Epithelial cell of proximal tubule (primary cell): ENCODE results near the gene DAPK3. TPM values are rescaled to one million over a fixed set of nuclear protein-coding genes. Genes with fewer than 3 reads are reported as not detected.

Experiments
- DNase-seq: peaks from one replicate; pipeline ENCODE4 v3.0.0-alpha.2; 2011; ENCODE audit warnings: low read depth
- H3K4me3 ChIP-seq: 2 replicates; pipeline ENCODE4 v1.5.1; 2011; ENCODE audit warnings: low read depth, mild to moderate bottlenecking, low read length
- CTCF ChIP-seq: conservative IDR thresholded peaks from 2 replicates; pipeline ENCODE4 v1.5.1; 2012; ENCODE audit warnings: low read depth, mild to moderate bottlenecking, low read length
- total RNA-seq: library from RNA; depleted of rRNA; stranded (reverse); fragments of >200 nt; gene quantifications from 2 replicates; pipeline ENCODE4 v1.2.3, GENCODE V29; 2015

Gene DAPK3
- total RNA-seq, 1 donor from 2014 or later = 112 TPM

- no peak for TF ChIP-seq CTCF
- no peak for DNase-seq
- no peak overlapping the region for H3K4me3 ChIP-seq
These were observed 19.9 kb upstream of the DAPK3 start for GRCh38 chr19:3990815-3991117.

- TF ChIP-seq CTCF = peak; percentile 82
- H3K4me3 ChIP-seq = peak overlapping the region; percentile 96
- no peak for DNase-seq
These were observed 16.9 kb upstream of the DAPK3 start for GRCh38 chr19:3987619-3988371.

GRCh38 chr19:3986260-3987041, 15.6 kb upstream of the DAPK3 start:
- DNase-seq = no peak
- TF ChIP-seq CTCF = peak; percentile 61

GRCh38 chr19:3985643-3986259, 14.9 kb upstream of the DAPK3 start:
- H3K4me3 ChIP-seq = peak overlapping the region; percentile 96
- DNase-seq = no peak
- no peak for TF ChIP-seq CTCF

More at GRCh38 chr19:3986260-3987041, 15.6 kb upstream of the DAPK3 start:
- H3K4me3 ChIP-seq = peak overlapping the region; percentile 96

GRCh38 chr19:3984908-3985642, 14.2 kb upstream of the DAPK3 start, which contains the start of gene EEF2:
EEF2 (minus strand) TSS chr19:3985463; CDS start chr19:3985380, 83 bp downstream.
- peak within 1 kb of the TSS; percentile 96 for H3K4me3 ChIP-seq
- DNase-seq = no peak
- no peak for TF ChIP-seq CTCF

- H3K4me3 ChIP-seq = peak overlapping the region; percentile 96
- no peak for TF ChIP-seq CTCF
- no peak for DNase-seq
These were observed 13.6 kb upstream of the DAPK3 start for GRCh38 chr19:3984584-3984907.
